Natural killer cell (primary cell): ENCODE data around the gene RAB9B. TPM values are rescaled to one million over a fixed set of nuclear protein-coding genes. Genes with fewer than 3 reads are reported as not detected.

ENCODE experiments used
- ATAC-seq, 3 donors: fragments of 150-1000 bp in 2 of 3; fragments of 200-7000 bp in 1 of 3; cut with Tn5 transposase; 1 replicate in 1 of 3; 2 replicates in 2 of 3; pipeline ENCODE4 v1.10.0; 2021; ENCODE audit warnings: mild to moderate bottlenecking in 2 of 3, moderate library complexity in 2 of 3
- DNase-seq, 2 donors: peaks; one replicate each; pipeline versions ENCODE4 v3.0.0 to v3.0.0-alpha.2; 2013 to 2021; ENCODE audit warnings: mixed read lengths in 1 of 2
- H3K27ac ChIP-seq: one replicate; pipeline ENCODE4 v1.5.1; 2013; ENCODE audit warnings: mild to moderate bottlenecking, low read length
- H3K27me3 ChIP-seq: one replicate; pipeline ENCODE4 v1.6.1; 2013; ENCODE audit warnings: low read length; ENCODE audit not compliant: control insufficient read depth, insufficient read depth
- H3K36me3 ChIP-seq: one replicate; pipeline ENCODE4 v1.6.1; 2013; ENCODE audit warnings: low read length; ENCODE audit not compliant: control insufficient read depth, insufficient read depth
- H3K4me1 ChIP-seq: one replicate; pipeline ENCODE4 v1.6.1; 2013; ENCODE audit warnings: low read length; ENCODE audit not compliant: control insufficient read depth, insufficient read depth
- H3K4me3 ChIP-seq: one replicate; pipeline ENCODE4 v1.5.1; 2013; ENCODE audit warnings: low read length
- H3K9me3 ChIP-seq: one replicate; pipeline ENCODE4 v1.6.1; 2013; ENCODE audit warnings: low read length; ENCODE audit not compliant: control insufficient read depth, insufficient read depth
- H3K27ac Mint-ChIP-seq, 2 donors: one replicate each; pipeline ENCODE4 v1.8.0; 2022; ENCODE audit warnings: mild to moderate bottlenecking in 2 of 2, mixed read lengths in 2 of 2, moderate library complexity in 1 of 2
- H3K27me3 Mint-ChIP-seq, 2 donors: one replicate each; pipeline ENCODE4 v1.8.0; 2022; ENCODE audit warnings: low read depth in 2 of 2, mixed read lengths in 2 of 2
- H3K36me3 Mint-ChIP-seq: one replicate; pipeline ENCODE4 v1.8.0; 2022; ENCODE audit warnings: mixed read lengths
- H3K4me1 Mint-ChIP-seq, 2 donors: one replicate each; pipeline ENCODE4 v1.8.0; 2022; ENCODE audit warnings: mixed read lengths in 2 of 2
- H3K4me3 Mint-ChIP-seq: one replicate; pipeline ENCODE4 v1.8.0; 2022; ENCODE audit warnings: mild to moderate bottlenecking, moderate library complexity, mixed read lengths
- H3K9me3 Mint-ChIP-seq, 2 donors: one replicate each; pipeline ENCODE4 v1.8.0; 2022; ENCODE audit warnings: mixed read lengths in 2 of 2
- WGBS: methylation state at CpG from one replicate; pipeline ENCODE4 v1.1.7; 2013; ENCODE audit warnings: missing lambda C conversion rate; ENCODE audit not compliant: insufficient coverage; 5-methylcytosine and 5-hydroxymethylcytosine counted together
- intact Hi-C: fragments of 100-400 bp; cut with micrococcal nuclease; formaldehyde crosslinking; loops from one replicate; pipeline ENCODE4 v1.14.2; 2022
- total RNA-seq, 4 donors: library from RNA; stranded (reverse); fragments of 120-200 nt in 1 of 4; gene quantifications; one replicate each; pipeline versions ENCODE4 v1.2.3 to v1.2.4, GENCODE V29; 2013 to 2022
- TF ChIP-seq, protein P1 (sequence below): fragments of 200-600 bp; IDR thresholded peaks from one replicate; pipeline ENCODE4 v1.8.0; 2022; ENCODE audit warnings: antibody characterized with exemption

RAB9B gene
- total RNA-seq, 3 donors from 2014 or later (not counting 1 experiment from before 2014, with no cell fraction given): 0.45 to 0.64 (median 0.50) TPM

DNA sequence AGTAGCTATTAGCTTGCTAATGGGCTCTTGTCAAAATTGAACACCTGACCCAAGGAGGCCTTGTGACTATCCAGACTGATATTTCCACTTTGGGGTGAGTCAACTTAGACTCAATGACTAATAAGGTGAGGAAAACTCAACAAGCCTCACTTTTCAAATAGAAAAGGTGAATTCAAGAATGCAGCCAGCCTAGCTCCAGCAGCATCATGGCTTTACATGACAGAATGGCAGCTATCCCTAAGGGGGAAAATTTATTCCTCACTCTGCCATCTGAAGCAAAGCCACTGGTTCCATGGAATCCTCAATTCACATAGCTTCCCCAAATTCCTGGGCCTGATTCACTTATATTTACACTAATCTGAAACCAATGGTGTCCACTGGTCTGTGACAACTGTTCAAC lies 29.1 kb upstream of the RAB9B start:
- intact Hi-C loops: no loop called here
- Histone ChIP-seq H3K4me1 (no peaks in the 10 kb centered on the region), H3K36me3 (no peaks in the 10 kb centered on the region), H3K9me3 (no peaks in the 10 kb centered on the region), H3K27ac (no peak overlapping the region), H3K27me3 (no peaks in the 10 kb centered on the region), H3K4me3 (no peak overlapping the region)
- TF ChIP-seq, protein P1, sequence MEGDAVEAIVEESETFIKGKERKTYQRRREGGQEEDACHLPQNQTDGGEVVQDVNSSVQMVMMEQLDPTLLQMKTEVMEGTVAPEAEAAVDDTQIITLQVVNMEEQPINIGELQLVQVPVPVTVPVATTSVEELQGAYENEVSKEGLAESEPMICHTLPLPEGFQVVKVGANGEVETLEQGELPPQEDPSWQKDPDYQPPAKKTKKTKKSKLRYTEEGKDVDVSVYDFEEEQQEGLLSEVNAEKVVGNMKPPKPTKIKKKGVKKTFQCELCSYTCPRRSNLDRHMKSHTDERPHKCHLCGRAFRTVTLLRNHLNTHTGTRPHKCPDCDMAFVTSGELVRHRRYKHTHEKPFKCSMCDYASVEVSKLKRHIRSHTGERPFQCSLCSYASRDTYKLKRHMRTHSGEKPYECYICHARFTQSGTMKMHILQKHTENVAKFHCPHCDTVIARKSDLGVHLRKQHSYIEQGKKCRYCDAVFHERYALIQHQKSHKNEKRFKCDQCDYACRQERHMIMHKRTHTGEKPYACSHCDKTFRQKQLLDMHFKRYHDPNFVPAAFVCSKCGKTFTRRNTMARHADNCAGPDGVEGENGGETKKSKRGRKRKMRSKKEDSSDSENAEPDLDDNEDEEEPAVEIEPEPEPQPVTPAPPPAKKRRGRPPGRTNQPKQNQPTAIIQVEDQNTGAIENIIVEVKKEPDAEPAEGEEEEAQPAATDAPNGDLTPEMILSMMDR: no peak
- H3K9me3 Mint-ChIP-seq: no peaks in the 10 kb centered on the region
- ATAC-seq (no peak), DNase-seq (no peak)
- H3K27ac Mint-ChIP-seq: no peak overlapping the region
- peaks cover 2 to 34% of the 10 kb centered on the region in 2 donors for H3K27me3 Mint-ChIP-seq
- H3K36me3 Mint-ChIP-seq: no peaks in the 10 kb centered on the region
- no peaks in the 10 kb centered on the region for H3K4me1 Mint-ChIP-seq
- no peak overlapping the region for H3K4me3 Mint-ChIP-seq

GRCh38 chrX:103849558-103849957 lies 17.5 kb upstream of the RAB9B start:
- H3K27ac Mint-ChIP-seq: no peak overlapping the region
- no peaks in the 10 kb centered on the region for H3K36me3 ChIP-seq
- H3K9me3 ChIP-seq: no peaks in the 10 kb centered on the region
- no peaks in the 10 kb centered on the region for H3K4me1 ChIP-seq
- 100% methylated on average over 1 of the region's 1 CpG for WGBS
- H3K4me3 Mint-ChIP-seq: no peak overlapping the region
- intact Hi-C loops: loop anchor here (10.0 kb wide), 1 partner anchor 425 kb away; no protein-coding TSS in a partner anchor
- H3K36me3 Mint-ChIP-seq: no peaks in the 10 kb centered on the region
- H3K27ac ChIP-seq: no peak overlapping the region
- no peak for ATAC-seq
- no peaks in the 10 kb centered on the region for H3K27me3 ChIP-seq
- H3K4me3 ChIP-seq: no peak overlapping the region
- TF ChIP-seq, protein P1: no peak
- H3K9me3 Mint-ChIP-seq: no peaks in the 10 kb centered on the region
- H3K27me3 Mint-ChIP-seq: peaks cover 5 to 56% of the 10 kb centered on the region in 2 donors
- no peaks in the 10 kb centered on the region for H3K4me1 Mint-ChIP-seq
- DNase-seq: no peak

- Mint-ChIP-seq H3K27ac (no peak overlapping the region), H3K9me3 (no peaks in the 10 kb centered on the region), H3K36me3 (no peaks in the 10 kb centered on the region), H3K4me3 (no peak overlapping the region), H3K4me1 (no peaks in the 10 kb centered on the region), H3K27me3 (peaks cover 5 to 61% of the 10 kb centered on the region in 2 donors)
- Histone ChIP-seq H3K4me3 (no peak overlapping the region), H3K4me1 (no peaks in the 10 kb centered on the region), H3K9me3 (no peaks in the 10 kb centered on the region), H3K36me3 (no peaks in the 10 kb centered on the region), H3K27me3 (no peaks in the 10 kb centered on the region), H3K27ac (no peak overlapping the region)
- DNase-seq: no peak
- no peak for ATAC-seq
- TF ChIP-seq, protein P1: no peak
- 31% methylated on average over 1 of the region's 5 CpGs for WGBS
- intact Hi-C loops: loop anchor here (2.0 to 10.0 kb wide), 2 partner anchors 289 to 427 kb away; no protein-coding TSS in a partner anchor
These were observed 15.3 kb upstream of the RAB9B start for GRCh38 chrX:103847174-103847870.

DNA sequence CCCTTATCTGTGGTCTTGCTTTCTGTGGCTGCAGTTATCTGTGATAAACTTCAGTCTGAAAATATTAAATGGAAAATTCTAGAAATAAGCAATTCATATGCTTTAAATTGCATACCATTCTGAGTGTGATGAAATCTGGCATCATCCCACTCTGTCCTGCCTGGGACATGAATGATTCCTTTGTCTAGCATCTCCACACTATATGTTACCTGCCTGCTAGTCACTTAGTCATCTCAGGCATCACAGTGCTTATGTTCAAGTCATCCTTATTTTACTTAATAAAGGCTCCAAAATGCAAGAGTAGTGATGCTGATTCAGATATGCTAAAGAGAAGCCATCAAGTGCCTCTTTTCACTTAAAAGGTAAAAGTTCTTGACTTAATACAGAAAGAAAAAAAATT lies 14.3 kb upstream of the RAB9B start:
- no peaks in the 10 kb centered on the region for H3K4me1 Mint-ChIP-seq
- Histone ChIP-seq H3K4me1 (no peaks in the 10 kb centered on the region), H3K27ac (no peak overlapping the region), H3K9me3 (no peaks in the 10 kb centered on the region), H3K36me3 (no peaks in the 10 kb centered on the region), H3K4me3 (no peak overlapping the region), H3K27me3 (no peaks in the 10 kb centered on the region)
- H3K27me3 Mint-ChIP-seq: peaks cover 5 to 58% of the 10 kb centered on the region in 2 donors
- H3K4me3 Mint-ChIP-seq: no peak overlapping the region
- no peaks in the 10 kb centered on the region for H3K9me3 Mint-ChIP-seq
- intact Hi-C loops: loop anchor here (2.0 to 10.0 kb wide), 2 partner anchors 290 to 428 kb away; no protein-coding TSS in a partner anchor
- DNase-seq: no peak
- no peak for ATAC-seq
- no peaks in the 10 kb centered on the region for H3K36me3 Mint-ChIP-seq
- TF ChIP-seq, protein P1: no peak
- H3K27ac Mint-ChIP-seq: no peak overlapping the region
